Coronary artery (tissue), 2 donors: ENCODE results near the gene SULF2.
A peak's percentile ranks its signal among the peaks of the same experiment; 100 is the strongest.

Experiments used
- DNase-seq: peaks from one replicate; pipeline ENCODE4 v3.0.0-alpha.2; 2017; ENCODE audit warnings: low spot score
- H3K27ac ChIP-seq, 2 donors: fragments of 200-600 bp; sonication (generic); one replicate each; pipeline ENCODE4 v1.5.1; 2016 to 2019
- H3K4me3 ChIP-seq: fragments of 200-600 bp; sonication (generic); 2 replicates; pipeline ENCODE4 v1.5.1; 2016; ENCODE audit warnings: mild to moderate bottlenecking, moderate library complexity
- TF ChIP-seq, protein P1 (sequence below): fragments of 200-600 bp; sonication (generic); IDR thresholded peaks from one replicate; pipeline ENCODE4 v1.5.1; 2019; ENCODE audit warnings: antibody characterized with exemption

The SULF2 gene

DNA sequence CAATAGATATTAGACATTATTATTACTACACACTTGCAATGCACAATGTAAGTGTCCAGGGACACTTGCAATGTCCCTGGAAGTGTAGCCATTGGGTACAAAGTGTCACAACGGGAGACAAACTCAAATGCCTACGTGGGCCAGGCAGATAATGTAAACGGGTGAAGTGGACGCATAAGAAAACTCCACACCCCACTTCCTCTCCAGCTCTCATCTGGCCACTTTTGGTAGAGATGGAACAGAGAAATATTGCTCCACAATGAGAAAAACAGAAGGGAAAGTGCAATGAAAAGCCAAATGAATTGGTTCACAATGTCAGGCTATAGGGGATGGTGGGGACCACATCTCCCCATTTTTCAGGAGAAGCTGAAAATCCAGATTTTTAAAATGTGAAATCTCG lies 9.4 kb downstream of the SULF2 start:
- DNase-seq, result no peak
- TF ChIP-seq, protein P1, sequence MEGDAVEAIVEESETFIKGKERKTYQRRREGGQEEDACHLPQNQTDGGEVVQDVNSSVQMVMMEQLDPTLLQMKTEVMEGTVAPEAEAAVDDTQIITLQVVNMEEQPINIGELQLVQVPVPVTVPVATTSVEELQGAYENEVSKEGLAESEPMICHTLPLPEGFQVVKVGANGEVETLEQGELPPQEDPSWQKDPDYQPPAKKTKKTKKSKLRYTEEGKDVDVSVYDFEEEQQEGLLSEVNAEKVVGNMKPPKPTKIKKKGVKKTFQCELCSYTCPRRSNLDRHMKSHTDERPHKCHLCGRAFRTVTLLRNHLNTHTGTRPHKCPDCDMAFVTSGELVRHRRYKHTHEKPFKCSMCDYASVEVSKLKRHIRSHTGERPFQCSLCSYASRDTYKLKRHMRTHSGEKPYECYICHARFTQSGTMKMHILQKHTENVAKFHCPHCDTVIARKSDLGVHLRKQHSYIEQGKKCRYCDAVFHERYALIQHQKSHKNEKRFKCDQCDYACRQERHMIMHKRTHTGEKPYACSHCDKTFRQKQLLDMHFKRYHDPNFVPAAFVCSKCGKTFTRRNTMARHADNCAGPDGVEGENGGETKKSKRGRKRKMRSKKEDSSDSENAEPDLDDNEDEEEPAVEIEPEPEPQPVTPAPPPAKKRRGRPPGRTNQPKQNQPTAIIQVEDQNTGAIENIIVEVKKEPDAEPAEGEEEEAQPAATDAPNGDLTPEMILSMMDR, result no peak
- Histone ChIP-seq H3K4me3 (no peak overlapping the region), H3K27ac (no peak overlapping the region)

DNA sequence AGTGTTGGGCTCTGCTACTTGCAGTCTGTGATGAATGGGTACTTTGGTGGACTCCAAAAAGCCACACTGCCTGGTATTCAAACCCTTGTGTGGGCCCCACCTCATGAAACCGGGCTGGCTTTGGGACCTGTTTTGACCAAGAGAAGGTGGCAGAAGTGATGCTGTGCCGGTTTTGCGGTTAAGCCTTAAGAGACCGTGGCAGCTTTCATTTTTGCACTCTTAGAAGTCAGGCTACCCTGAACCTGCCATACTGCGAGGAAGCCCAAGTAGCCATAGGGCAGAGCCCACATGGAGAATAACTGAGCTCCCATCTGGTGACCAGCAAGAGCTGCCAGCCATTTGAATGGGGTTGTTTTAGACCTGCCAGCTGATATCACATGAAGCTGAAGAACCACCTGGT lies 10.2 kb downstream of the SULF2 start:
- Histone ChIP-seq H3K27ac (no peak overlapping the region), H3K4me3 (no peak overlapping the region)
- no peak for DNase-seq
- TF ChIP-seq, protein P1, result no peak

DNA sequence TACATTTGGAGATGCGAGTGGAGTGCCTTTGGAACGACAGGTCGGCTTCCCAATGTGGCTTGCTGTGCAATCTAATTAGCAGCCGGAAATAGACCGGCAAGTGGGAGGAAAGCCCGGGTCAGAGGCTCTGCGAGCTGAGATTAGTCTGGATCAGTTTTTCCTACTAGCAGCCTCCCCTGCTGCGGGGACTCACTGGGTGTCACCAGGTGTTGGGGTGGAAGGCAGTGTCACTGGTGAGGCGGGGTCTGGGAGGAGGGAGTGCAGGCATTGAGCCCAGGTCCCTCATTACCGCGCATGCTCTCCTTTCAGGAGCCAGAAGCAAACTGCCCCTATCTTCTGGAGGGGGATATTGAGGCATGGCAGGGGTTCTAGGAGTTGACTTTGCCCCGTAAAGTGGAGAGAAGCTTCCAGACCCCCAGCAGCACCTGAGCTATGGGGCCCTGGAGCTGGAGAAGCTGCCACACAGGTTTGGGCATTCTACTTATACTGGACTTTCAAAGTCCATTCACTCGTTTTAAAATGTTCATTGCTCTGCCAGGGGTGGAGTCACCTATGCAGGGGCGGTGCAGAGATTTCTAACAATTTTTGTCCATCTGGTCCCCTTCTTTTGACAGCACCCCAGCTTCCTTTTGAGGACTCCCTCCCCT lies 11.0 kb downstream of the SULF2 start:
- DNase-seq, result no peak
- no peak overlapping the region for H3K4me3 ChIP-seq
- H3K27ac ChIP-seq, result peak overlapping the region in 1 of 2 donors; percentile 55
- TF ChIP-seq, protein P1, result no peak

DNA sequence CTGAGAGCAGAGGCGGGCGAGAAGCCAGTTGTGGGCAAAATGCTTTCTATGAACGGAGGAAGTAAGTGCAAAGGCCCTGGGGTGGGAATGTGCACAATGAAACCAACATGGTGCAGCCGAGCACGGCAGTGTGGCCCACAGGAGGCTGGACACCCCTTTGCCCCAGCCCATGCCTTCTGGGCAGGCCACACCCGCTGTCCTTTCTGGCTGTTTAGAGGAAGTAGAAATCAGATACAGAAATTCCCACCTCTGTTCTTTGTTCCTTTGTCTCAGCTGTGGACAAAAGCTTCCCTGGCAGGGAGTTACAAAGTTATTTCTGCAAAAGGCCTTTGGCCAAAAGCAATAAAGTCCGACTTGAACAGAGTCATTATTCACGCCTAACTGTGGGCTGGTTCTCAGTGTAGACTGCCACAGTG lies 11.9 kb downstream of the SULF2 start:
- peak overlapping the region in 1 of 2 donors; percentile 55 for H3K27ac ChIP-seq

DNA sequence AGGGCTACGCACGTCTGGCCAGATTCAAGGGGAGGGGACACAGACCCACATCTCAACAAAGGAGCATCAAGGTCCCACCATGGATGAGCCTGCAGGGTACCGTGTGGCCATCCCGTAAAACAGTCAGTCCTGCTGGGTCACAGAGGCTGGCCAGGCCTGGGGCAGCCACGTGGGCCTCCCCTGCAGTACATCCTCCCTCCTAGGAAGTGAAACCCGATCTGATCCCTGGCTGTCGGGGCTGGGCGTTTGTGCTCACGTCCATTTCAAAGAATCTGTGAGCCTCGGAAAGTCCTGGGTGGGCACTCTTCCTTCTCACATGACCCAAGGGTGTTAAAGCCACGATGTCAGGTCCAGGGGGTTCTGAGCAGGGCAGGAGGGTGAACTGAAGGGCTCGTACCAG lies 14.3 kb downstream of the SULF2 start:
- Histone ChIP-seq H3K27ac (no peak overlapping the region), H3K4me3 (no peak overlapping the region)
- no peak for DNase-seq
- TF ChIP-seq, protein P1, result no peak

More for the DNA sequence above, 11.9 kb downstream of the SULF2 start:
- H3K4me3 ChIP-seq, result no peak overlapping the region
- no peak for DNase-seq
- TF ChIP-seq, protein P1, result no peak

DNA sequence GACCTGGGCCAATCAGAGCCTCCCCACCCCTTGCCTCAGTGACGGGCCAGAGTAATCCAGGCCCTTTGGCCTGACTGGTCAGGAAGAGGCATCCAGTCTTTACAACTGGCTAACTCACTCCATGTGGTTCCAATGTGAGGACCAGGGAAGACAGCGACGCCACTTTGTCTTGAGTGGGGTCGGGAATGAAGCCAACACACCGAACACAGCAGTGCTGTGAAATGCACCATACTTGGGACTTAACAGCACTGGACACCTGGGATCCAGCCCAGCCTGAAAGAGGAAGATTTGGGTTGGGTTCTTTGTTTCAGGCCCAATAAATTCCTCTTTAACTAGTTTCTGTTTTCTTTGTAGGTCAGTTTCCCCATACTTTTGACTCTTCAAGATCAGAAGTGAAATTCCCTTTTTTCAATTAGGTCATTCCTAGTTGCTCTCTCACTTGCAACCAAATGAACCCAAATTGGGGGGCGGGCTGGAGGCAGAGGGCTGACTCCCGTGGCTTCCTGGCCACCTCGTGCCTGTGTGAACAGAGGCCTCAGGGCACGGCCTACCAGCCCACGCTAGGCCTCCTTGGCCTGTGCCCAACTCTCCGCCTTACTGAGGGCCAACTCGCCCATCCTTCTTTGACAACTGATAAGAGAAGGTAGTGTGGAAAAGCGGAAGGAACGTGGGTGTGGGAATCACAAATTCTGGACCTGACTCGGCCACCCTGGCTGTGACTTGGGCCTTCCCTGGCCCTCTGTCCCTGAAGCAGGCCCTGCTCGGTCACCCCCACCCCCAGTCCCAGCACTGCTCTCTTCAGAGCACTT lies 17.1 kb downstream of the SULF2 start:
- H3K4me3 ChIP-seq, result no peak overlapping the region
- TF ChIP-seq, protein P1, result no peak
- peak overlapping the region in 1 of 2 donors; percentile 21 for H3K27ac ChIP-seq
- no peak for DNase-seq
